ENCODE data around the gene CTAGE15.
"Not testable (repeated sequence)": the region's sequence is repeated elsewhere in the genome, so short reads cannot be mapped to it uniquely, and the experiment has no call there.

CTAGE15 gene

GRCh38 chr7:143571501-143571900, at the start of gene CTAGE15:
Gene CTAGE15, plus strand, starts transcription at chr7:143571801. Its CDS starts 17 bp downstream, at chr7:143571818.
- in situ Hi-C loops (cut with MboI; ENCODE audit: low sequenced_read_pairs): not testable (repeated sequence)

GRCh38 chr7:143522309-143522916, 49.2 kb upstream of the CTAGE15 start:
- in situ Hi-C loops (cut with MboI; ENCODE audit: low sequenced_read_pairs): not testable (repeated sequence)

- in situ Hi-C loops (cut with MboI; ENCODE audit: low sequenced_read_pairs): not testable (repeated sequence)
These were observed 40.3 kb upstream of the CTAGE15 start for GRCh38 chr7:143531169-143531926.

DNA sequence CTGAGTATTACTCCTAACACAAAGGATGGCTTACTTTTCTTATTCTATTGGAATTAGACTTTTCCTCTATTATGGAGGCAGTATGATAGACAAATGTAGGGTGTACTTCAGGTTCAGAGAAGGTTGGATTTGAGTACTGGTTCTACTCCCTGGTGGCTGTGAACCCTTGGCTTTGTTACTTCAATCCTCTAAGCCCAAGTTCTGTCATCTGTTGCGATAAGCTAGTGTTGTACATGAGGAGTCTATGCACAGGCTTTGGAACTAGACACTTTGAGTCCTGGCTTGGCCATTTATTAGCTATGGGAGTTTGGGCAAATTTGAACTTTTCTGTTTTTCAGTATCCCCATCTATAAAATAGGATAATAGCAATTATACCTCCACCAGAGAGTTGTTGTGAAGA, 39.7 kb upstream of the CTAGE15 start:
- in situ Hi-C loops (cut with MboI; ENCODE audit: low sequenced_read_pairs): not testable (repeated sequence)

- in situ Hi-C loops (cut with MboI; ENCODE audit: low sequenced_read_pairs): not testable (repeated sequence)
These were observed 38.3 kb upstream of the CTAGE15 start for GRCh38 chr7:143533213-143533839.

- in situ Hi-C loops (cut with MboI; ENCODE audit: low sequenced_read_pairs): not testable (repeated sequence)
These were observed 35.2 kb upstream of the CTAGE15 start for GRCh38 chr7:143536443-143536842.

DNA sequence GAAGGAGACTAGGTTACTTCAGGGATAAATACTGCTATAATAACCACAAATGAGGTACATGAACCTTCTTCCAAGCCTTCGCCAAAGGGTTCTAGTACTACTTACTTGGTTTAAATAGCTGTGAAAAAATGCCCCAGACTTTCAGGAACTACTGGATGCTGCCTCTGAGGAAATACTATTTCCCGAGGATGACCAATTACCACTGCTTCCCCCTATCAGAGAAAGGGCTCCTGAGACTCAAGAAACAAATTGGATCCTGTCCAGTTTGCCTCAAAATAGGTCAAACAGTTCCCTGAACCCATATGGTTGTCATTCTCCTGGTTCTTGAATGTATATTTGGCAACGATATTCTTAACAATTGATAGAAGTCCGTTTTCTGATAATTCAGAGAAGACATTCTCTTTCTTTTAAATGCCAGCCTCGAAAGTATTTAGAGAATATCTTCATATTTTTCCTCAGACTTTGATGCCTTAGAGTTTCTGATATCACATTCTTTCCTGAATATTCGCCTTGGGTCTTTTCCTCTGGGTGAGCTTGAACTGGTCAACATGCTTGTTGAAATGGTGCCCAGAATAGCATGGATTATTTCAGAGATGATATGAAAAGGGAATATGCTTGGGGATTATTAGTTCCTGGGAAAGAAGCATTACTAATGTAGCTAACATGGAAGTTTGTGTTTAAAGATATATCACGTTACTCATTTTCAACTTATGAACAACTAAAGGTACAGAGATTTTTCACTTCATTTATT, 28.1 kb upstream of the CTAGE15 start:
- in situ Hi-C loops (cut with MboI; ENCODE audit: low sequenced_read_pairs): not testable (repeated sequence)

DNA sequence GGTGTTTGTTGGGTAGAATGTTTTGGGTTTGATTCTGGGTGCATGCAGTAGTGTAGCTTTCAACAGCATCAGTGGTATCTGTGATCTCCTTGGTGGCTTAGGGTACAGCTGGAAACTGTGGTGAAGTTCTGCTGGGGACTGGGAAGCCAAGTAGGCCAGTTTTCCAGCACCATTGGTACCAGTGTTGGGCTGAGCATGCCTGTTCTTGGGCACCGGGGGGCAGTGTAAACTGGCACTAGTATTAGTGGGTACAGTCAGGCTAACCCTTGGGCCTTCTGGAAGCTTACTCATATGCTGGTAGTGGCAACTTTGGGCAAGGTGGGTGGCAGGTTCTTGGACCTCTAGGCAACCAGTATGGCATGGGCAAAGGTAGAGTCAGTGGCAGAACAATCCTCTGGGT, 15.6 kb upstream of the CTAGE15 start:
- in situ Hi-C loops (cut with MboI; ENCODE audit: low sequenced_read_pairs): not testable (repeated sequence)

- in situ Hi-C loops (cut with MboI; ENCODE audit: low sequenced_read_pairs): not testable (repeated sequence)
These were observed 8.3 kb upstream of the CTAGE15 start for GRCh38 chr7:143563306-143563705.

- in situ Hi-C loops (cut with MboI; ENCODE audit: low sequenced_read_pairs): not testable (repeated sequence)
These were observed 5.6 kb upstream of the CTAGE15 start for GRCh38 chr7:143566001-143566400.

GRCh38 chr7:143588183-143588582, 16.6 kb downstream of the CTAGE15 start:
- in situ Hi-C loops (cut with MboI; ENCODE audit: low sequenced_read_pairs): not testable (repeated sequence)

GRCh38 chr7:143589897-143590296, 18.3 kb downstream of the CTAGE15 start:
- in situ Hi-C loops (cut with MboI; ENCODE audit: low sequenced_read_pairs): not testable (repeated sequence)

DNA sequence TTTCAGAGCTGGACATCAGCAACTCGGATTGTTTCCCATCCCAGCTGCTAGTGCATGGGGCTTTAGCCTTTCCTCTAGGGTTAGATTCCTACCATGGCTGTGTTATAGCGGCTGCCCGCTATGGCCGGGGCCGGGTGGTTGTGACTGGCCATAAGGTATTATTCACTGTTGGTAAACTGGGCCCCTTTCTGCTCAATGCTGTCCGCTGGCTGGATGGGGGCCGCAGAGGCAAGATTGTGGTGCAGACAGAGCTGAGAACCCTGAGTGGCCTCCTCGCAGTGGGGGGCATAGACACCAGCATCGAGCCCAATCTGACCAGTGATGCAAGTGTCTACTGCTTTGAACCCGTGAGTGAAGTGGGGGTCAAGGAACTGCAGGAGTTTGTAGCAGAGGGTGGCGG, 26.5 kb downstream of the CTAGE15 start:
- in situ Hi-C loops (cut with MboI; ENCODE audit: low sequenced_read_pairs): not testable (repeated sequence)

GRCh38 chr7:143603549-143603948, 31.9 kb downstream of the CTAGE15 start:
- in situ Hi-C loops (cut with MboI; ENCODE audit: low sequenced_read_pairs): not testable (repeated sequence)

DNA sequence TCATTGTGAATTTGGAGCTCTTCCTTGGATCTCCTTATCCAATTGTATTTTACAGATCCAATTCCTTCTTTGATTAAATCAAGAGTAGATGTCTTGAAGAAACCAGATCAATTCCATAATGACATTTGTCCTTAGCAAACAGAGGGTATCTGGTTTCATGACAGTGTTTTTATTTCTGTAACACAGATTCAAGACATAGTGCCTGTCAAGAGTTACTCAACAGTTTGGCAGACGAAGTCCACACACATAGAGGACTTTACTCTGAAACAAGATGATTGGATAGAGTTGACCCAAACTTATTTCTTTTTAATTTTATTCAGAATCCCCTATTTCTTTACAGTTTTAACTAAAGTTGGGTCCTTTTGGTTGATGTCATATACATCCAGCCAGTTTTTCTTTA, 34.5 kb downstream of the CTAGE15 start:
- in situ Hi-C loops (cut with MboI; ENCODE audit: low sequenced_read_pairs): not testable (repeated sequence)

DNA sequence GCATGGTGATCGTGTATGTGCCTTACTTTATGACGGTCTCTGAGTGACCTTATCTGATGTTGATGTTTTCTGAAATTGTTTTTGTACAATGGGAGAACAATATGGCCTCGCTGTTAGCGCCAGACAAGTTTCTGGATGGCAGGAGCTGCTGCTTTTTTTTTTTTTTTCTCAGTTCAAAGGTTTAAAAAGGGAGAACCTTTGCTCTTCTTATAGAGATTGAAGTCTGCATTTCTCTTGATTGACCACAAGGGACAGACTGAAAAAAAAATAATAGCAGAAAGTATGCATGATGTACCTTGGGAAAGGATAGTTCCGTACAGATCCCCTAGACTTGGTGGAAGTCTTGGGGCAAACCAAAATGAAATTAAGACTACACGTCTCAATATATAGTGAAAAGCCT, 43.9 kb downstream of the CTAGE15 start:
- in situ Hi-C loops (cut with MboI; ENCODE audit: low sequenced_read_pairs): not testable (repeated sequence)

GRCh38 chr7:143617204-143617603, 45.6 kb downstream of the CTAGE15 start:
- in situ Hi-C loops (cut with MboI; ENCODE audit: low sequenced_read_pairs): not testable (repeated sequence)

DNA sequence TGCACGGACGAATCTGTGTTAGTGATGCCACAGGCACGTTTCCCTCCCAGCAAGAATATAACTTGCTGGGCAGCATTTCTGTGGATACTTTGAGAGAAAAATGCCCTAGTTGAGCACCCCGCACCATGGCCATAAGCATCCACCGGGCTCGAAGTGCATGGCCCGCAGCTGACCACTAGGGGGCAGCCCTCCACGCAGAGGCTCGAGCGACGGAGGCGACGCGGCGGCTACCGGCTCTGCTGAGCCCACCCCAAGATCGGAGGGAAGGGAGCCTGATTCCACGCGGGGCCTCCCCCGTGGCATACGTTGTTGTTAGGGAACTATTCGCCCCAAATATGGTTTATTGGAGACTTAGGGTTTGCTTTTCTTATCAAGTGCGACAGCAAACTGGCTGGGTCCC, 48.5 kb downstream of the CTAGE15 start:
- in situ Hi-C loops (cut with MboI; ENCODE audit: low sequenced_read_pairs): not testable (repeated sequence)

DNA sequence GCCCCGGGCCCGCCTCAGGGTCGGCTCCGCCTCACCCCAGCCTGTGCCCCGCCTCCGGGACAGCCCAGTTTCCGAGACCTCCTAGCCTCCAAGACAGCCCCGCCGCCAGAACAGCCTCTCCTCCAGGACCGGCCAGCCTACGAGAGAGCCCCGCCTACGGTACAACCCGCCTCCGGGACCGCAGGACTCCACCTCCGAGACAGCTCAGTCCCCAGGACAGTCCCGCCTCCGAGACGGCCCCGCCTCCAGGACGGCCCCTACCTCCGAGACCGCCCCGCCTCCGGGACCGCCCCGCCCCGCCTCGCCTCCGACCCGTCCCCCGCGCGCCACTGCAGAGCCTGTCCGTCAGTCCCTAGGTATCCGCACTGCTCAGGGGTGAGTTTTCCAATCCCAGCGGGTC, 49.0 kb downstream of the CTAGE15 start, which contains the start of gene TCAF2:
Gene TCAF2, plus strand, starts transcription at position 329 of the 400 bp plus-strand sequence.
- in situ Hi-C loops (cut with MboI; ENCODE audit: low sequenced_read_pairs): not testable (repeated sequence)

GRCh38 chr7:143621175-143621574, 49.6 kb downstream of the CTAGE15 start:
- in situ Hi-C loops (cut with MboI; ENCODE audit: low sequenced_read_pairs): not testable (repeated sequence)

GRCh38 chr7:143622130-143622529, 50.5 kb downstream of the CTAGE15 start:
- in situ Hi-C loops (cut with MboI; ENCODE audit: low sequenced_read_pairs): not testable (repeated sequence)

All from hTERT RPE-1 (cell line).